ENCODE results near the gene MMP13.

Gene MMP13

DNA sequence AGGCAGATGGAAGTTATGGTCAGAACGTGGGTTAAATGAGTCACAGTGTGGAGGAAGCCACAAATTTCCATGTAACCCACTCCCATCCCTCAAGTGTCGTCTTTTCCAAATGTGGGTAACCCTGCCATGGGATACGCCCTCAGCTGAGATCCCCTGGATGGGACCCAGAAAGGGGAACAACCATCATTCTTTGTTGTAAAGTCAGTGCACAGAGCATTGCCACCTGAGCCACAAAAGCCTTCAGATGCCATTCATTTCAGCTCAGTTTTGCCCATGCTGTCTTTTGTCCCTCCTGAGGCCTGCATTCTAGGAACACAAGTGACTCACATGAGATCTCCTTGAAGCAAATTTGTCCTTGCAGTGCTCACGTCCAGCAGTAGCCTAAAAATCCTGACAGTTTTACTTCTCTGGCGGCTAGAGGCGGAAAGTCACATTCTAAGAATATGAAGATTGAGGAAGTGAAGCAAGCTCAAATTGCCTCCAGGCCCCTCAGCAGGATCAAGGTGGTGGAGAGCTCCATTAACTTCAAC is 30.6 kb downstream of the MMP13 start:
- TF ChIP-seq TAF1 (IDR thresholded peaks at IDR 0.05; ENCODE audit: borderline replicate concordance, insufficient read depth, low read length), result no peak
- no peak for TF ChIP-seq SIN3A (IDR thresholded peaks at IDR 0.05; ENCODE audit: borderline replicate concordance, insufficient read depth, low read length)
- no peak for TF ChIP-seq POLR2AphosphoS5 (IDR thresholded peaks at IDR 0.05; ENCODE audit: low read depth, low read length)
- TF ChIP-seq, protein P1, sequence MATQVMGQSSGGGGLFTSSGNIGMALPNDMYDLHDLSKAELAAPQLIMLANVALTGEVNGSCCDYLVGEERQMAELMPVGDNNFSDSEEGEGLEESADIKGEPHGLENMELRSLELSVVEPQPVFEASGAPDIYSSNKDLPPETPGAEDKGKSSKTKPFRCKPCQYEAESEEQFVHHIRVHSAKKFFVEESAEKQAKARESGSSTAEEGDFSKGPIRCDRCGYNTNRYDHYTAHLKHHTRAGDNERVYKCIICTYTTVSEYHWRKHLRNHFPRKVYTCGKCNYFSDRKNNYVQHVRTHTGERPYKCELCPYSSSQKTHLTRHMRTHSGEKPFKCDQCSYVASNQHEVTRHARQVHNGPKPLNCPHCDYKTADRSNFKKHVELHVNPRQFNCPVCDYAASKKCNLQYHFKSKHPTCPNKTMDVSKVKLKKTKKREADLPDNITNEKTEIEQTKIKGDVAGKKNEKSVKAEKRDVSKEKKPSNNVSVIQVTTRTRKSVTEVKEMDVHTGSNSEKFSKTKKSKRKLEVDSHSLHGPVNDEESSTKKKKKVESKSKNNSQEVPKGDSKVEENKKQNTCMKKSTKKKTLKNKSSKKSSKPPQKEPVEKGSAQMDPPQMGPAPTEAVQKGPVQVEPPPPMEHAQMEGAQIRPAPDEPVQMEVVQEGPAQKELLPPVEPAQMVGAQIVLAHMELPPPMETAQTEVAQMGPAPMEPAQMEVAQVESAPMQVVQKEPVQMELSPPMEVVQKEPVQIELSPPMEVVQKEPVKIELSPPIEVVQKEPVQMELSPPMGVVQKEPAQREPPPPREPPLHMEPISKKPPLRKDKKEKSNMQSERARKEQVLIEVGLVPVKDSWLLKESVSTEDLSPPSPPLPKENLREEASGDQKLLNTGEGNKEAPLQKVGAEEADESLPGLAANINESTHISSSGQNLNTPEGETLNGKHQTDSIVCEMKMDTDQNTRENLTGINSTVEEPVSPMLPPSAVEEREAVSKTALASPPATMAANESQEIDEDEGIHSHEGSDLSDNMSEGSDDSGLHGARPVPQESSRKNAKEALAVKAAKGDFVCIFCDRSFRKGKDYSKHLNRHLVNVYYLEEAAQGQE (IDR thresholded peaks at IDR 0.05; ENCODE audit: insufficient read depth in 1 of 2, low read depth in 2 of 2, low read length in 2 of 2), result no peak
- TF ChIP-seq FOXP2 (optimal IDR thresholded peaks at IDR 0.05; ENCODE audit: borderline replicate concordance, extremely low read depth, extremely low read length, insufficient read depth), result no peak

DNA sequence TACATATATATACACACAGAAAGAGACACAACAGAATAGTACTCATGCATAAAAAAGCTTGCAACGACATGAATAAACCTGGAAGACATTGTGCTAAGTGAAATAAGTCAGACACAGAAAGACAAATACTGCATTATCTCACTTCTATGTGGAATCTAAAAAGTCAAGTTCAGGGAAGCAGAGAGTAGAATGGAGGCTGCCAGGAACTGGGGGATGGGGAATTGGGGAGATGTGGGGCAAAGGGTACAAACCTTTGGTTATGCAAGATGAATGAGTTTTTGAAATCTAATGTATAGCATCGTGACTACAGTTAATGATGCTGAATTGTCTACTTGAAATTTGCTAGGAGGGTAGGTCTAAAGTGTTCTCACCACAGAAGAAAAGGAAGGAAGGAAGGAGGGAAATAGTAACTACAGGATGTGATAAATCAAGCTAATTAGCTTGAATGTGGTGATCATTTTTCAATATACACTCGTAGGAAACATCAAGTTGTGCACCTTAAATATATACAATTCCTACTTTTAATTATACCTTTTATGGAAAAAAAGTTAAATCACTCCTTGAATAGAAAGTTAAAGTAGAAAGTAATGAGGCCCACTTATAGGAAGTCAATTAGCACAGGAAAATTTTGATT is 33.8 kb downstream of the MMP13 start:
- TF ChIP-seq, protein P1 (IDR thresholded peaks at IDR 0.05; ENCODE audit: insufficient read depth in 1 of 2, low read depth in 2 of 2, low read length in 2 of 2), result no peak
- TF ChIP-seq FOXP2 (optimal IDR thresholded peaks at IDR 0.05; ENCODE audit: borderline replicate concordance, extremely low read depth, extremely low read length, insufficient read depth), result no peak
- TF ChIP-seq SIN3A (IDR thresholded peaks at IDR 0.05; ENCODE audit: borderline replicate concordance, insufficient read depth, low read length), result no peak
- TF ChIP-seq TAF1 (IDR thresholded peaks at IDR 0.05; ENCODE audit: borderline replicate concordance, insufficient read depth, low read length), result no peak
- TF ChIP-seq POLR2AphosphoS5 (IDR thresholded peaks at IDR 0.05; ENCODE audit: low read depth, low read length), result no peak

DNA sequence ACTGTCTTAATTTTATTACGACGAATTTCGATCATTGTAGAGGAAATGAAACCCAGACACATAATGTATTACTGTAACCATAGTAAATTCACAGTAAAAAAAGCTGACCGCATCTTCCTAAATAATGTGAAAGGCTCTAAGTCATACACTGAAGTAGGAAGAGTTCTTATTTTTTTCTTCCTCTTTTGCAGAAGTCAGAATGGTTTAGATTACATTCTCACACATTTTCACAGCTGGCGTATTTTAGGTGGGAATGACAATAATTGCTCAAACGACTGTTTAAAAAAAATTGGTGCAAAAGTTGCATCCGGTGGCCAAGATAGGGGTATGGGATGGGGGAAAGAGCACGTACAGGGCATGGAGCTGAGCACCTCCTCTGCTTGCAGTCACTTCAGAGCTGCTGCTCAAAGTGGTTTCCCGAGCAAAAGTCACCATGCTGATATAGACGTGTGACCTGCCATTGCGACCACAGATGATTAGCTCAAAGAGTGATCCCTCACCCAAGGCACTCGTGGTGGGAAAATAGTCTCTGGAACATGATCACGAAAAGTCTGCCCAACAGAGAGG is 35.3 kb downstream of the MMP13 start:
- TF ChIP-seq SIN3A (IDR thresholded peaks at IDR 0.05; ENCODE audit: borderline replicate concordance, insufficient read depth, low read length) (no peak), TAF1 (IDR thresholded peaks at IDR 0.05; ENCODE audit: borderline replicate concordance, insufficient read depth, low read length) (no peak), POLR2AphosphoS5 (IDR thresholded peaks at IDR 0.05; ENCODE audit: low read depth, low read length) (no peak), FOXP2 (optimal IDR thresholded peaks at IDR 0.05; ENCODE audit: borderline replicate concordance, extremely low read depth, extremely low read length, insufficient read depth) (no peak)
- TF ChIP-seq, protein P1 (IDR thresholded peaks at IDR 0.05; ENCODE audit: insufficient read depth in 1 of 2, low read depth in 2 of 2, low read length in 2 of 2), result no peak

DNA sequence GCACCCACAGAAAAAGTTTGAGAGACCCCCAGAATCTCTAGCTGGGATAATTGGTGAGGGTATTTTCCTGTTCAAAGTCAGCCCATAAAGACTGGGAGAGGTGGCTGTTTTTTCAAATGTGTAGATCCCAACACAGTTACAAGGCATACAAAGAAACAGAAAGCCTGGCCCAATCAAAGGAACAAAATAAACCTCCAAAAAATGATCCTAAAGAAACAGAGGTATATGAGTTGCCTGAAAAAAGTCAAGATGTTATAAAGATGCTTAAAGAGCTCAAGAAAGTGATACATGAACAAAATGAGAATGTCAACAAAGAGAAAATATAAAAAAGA is 40.5 kb downstream of the MMP13 start:
- TF ChIP-seq FOXP2 (optimal IDR thresholded peaks at IDR 0.05; ENCODE audit: borderline replicate concordance, extremely low read depth, extremely low read length, insufficient read depth), result no peak
- TF ChIP-seq, protein P1 (IDR thresholded peaks at IDR 0.05; ENCODE audit: insufficient read depth in 1 of 2, low read depth in 2 of 2, low read length in 2 of 2), result no peak
- TF ChIP-seq SIN3A (IDR thresholded peaks at IDR 0.05; ENCODE audit: borderline replicate concordance, insufficient read depth, low read length), result no peak
- no peak for TF ChIP-seq TAF1 (IDR thresholded peaks at IDR 0.05; ENCODE audit: borderline replicate concordance, insufficient read depth, low read length)

Data from PFSK-1 (cell line).